GM12892 (cell line): ENCODE data around the gene SCAPER.
"Not testable (repeated sequence)": the region's sequence is repeated elsewhere in the genome, so short reads cannot be mapped to it uniquely, and the experiment has no call there.

Source experiments
- POLR2A ChIP-seq: IDR thresholded peaks from 2 replicates; pipeline ENCODE4 v1.6.1; 2011; ENCODE audit warnings: low read depth, low read length, control low read depth
- POLR2AphosphoS5 ChIP-seq: IDR thresholded peaks from 2 replicates; pipeline ENCODE4 v1.6.1; 2011; ENCODE audit warnings: low read depth, low read length, control low read depth

- TF ChIP-seq POLR2AphosphoS5, POLR2A: not testable (repeated sequence)
Observed at GRCh38 chr15:76687592-76687991, 217.5 kb downstream of the SCAPER start.
